Ectodermal cell (in vitro differentiated cells): ENCODE results near the gene TLL1.

Experiments used
- H3K27ac ChIP-seq: 2 replicates; pipeline ENCODE4 v1.7.0; 2013; ENCODE audit warnings: mild to moderate bottlenecking, low read depth, low read length; ENCODE audit not compliant: insufficient read depth, poor library complexity, severe bottlenecking
- H3K27me3 ChIP-seq: 2 replicates; pipeline ENCODE4 v1.7.0; 2013; ENCODE audit warnings: mild to moderate bottlenecking, low read length; ENCODE audit not compliant: insufficient read depth, control insufficient read depth, poor library complexity, severe bottlenecking
- H3K36me3 ChIP-seq: one replicate; pipeline ENCODE4 v1.7.0; 2013; ENCODE audit warnings: low read length; ENCODE audit not compliant: control insufficient read depth, insufficient read depth
- H3K4me1 ChIP-seq: one replicate; pipeline ENCODE4 v1.7.0; 2013; ENCODE audit warnings: low read length; ENCODE audit not compliant: control insufficient read depth, insufficient read depth
- H3K4me3 ChIP-seq: 2 replicates; pipeline ENCODE4 v1.7.0; 2013; ENCODE audit warnings: low read depth, low read length, control low read depth; ENCODE audit not compliant: insufficient read depth
- H3K9me3 ChIP-seq: 2 replicates; pipeline ENCODE4 v1.7.0; 2013; ENCODE audit warnings: mild to moderate bottlenecking, low read length, moderate library complexity; ENCODE audit not compliant: control insufficient read depth
- WGBS, 2 experiments: methylation state at CpG; one replicate each; pipeline ENCODE4 v1.1.7; 2013; ENCODE audit warnings: missing lambda C conversion rate in 2 of 2; 5-methylcytosine and 5-hydroxymethylcytosine counted together

Gene TLL1

GRCh38 chr4:166003811-166004210 is 130.8 kb downstream of the TLL1 start:
- Histone ChIP-seq H3K27me3 (no peaks in the 10 kb centered on the region), H3K36me3 (no peaks in the 10 kb centered on the region), H3K4me1 (no peaks in the 10 kb centered on the region), H3K27ac (no peak overlapping the region), H3K9me3 (no peaks in the 10 kb centered on the region), H3K4me3 (no peak overlapping the region)
- WGBS, 2 experiments: 80 to 94% methylated on average over 2 of the region's 2 CpGs

DNA sequence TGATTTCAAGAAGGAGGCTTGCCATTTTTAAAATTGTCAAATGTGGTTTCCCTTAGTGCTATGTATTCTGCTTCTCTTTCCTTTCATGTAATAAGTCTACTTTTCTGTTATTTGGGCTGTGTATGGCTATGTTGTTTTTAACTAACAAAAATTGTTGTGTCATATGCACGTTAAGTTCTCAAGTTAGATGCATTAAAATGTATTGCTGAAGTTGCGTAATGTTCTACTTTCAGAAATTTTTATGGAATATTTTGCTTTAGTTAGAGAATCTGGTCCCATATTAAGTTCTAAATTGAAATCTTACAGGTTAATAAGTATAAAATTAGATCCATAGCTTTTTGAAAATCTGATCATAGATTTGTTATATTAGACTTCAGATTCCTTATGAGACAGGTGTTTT is 133.2 kb downstream of the TLL1 start:
- H3K9me3 ChIP-seq: no peaks in the 10 kb centered on the region
- no peaks in the 10 kb centered on the region for H3K27me3 ChIP-seq

DNA sequence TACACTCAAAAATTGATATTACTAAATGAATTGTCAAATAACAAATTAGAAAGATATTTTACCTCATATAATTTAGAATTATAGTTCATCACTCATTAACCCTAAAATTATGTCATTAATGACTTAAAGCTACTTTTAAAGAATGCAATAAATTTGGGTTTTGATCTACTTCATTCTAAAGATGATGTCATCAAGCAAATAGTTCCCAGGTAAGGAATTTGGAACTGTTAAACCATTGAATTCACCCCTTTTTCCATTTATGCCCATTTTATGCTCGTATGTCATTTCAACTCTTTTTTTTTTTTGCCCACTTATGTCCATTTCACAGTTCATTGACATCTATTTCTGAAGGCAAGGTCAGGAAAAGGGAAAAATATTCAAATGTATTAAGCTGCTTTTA is 135.5 kb downstream of the TLL1 start:
- WGBS, 2 experiments: 75 to 94% methylated on average over 1 of the region's 1 CpG
- Histone ChIP-seq H3K27ac (no peak overlapping the region), H3K27me3 (no peaks in the 10 kb centered on the region), H3K4me1 (no peaks in the 10 kb centered on the region), H3K36me3 (no peaks in the 10 kb centered on the region), H3K4me3 (no peak overlapping the region), H3K9me3 (no peaks in the 10 kb centered on the region)

More for the DNA sequence above, 133.2 kb downstream of the TLL1 start:
- H3K36me3 ChIP-seq: no peaks in the 10 kb centered on the region
- 78 to 90% methylated on average over 2 of the region's 2 CpGs for WGBS, 2 experiments
- no peak overlapping the region for H3K4me3 ChIP-seq
- no peaks in the 10 kb centered on the region for H3K4me1 ChIP-seq
- H3K27ac ChIP-seq: no peak overlapping the region

DNA sequence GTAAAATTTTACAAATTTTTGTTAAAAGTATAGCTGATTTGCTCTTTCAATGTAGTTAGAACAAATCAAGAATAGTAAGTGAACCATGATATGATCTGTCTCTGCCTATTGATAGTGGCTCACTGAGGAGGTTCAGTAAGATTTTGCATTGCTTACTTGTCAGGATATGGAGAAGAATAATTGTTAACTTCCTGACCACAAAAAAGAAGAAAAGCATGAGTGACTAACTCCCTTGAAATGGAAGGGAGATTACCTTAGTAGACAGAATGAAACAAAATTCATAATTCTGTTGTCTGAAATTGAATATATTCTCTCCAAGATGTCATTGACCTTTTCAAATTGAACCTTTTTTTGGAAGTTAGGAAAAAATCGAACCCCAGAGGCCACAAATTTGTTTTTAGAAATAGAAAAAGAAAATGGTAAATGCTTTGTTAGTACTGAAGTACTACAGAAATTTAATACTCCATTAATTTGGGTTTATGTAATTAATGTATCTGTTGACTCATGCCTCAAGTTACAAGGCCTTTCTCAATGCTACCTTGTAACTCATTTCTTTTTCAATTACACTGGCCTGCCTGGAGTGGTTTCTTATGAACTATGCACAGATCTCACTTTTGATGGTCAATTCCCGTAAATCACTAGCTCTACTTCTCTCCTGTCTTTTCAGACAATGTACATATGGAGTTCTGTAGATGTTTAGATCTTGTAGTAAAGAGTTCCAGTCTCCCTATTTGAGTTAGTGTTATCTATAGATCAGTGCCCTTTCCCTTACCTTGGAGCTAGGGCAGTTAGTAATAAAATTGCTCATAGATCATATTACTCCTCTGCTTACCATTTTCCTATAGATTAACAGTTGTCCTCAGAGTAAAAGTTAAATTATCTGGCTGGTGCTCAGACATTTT is 139.3 kb downstream of the TLL1 start:
- no peaks in the 10 kb centered on the region for H3K36me3 ChIP-seq
- no peak overlapping the region for H3K4me3 ChIP-seq
- H3K4me1 ChIP-seq: no peaks in the 10 kb centered on the region
- 88% methylated on average over 2 of the region's 2 CpGs; no CpG with 5 or more reads in 1 of the 2 experiments for WGBS, 2 experiments
- no peaks in the 10 kb centered on the region for H3K9me3 ChIP-seq
- H3K27ac ChIP-seq: no peak overlapping the region
- H3K27me3 ChIP-seq: no peaks in the 10 kb centered on the region

DNA sequence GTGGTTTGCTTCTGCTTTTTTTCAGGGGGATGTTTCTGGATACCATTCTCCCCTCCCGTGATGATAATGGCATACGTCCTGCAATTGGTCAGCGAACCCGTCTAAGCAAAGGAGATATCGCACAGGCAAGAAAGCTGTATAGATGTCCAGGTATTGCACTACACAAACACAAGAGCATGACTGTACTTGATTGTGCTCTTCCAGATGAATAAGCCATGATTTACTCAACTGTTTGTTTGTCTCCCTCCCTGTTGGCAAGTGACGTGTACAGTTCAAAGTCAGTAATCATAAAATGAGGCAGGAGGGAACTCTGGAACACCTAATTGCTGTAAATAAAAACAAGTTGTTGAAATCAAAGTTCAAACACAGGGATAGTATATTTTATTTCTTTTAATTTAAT is 141.4 kb downstream of the TLL1 start:
- H3K27ac ChIP-seq: no peak overlapping the region
- no peaks in the 10 kb centered on the region for H3K9me3 ChIP-seq
- H3K4me1 ChIP-seq: no peaks in the 10 kb centered on the region
- WGBS, 2 experiments: 93 to 97% methylated on average over 6 of the region's 6 CpGs
- H3K27me3 ChIP-seq: no peaks in the 10 kb centered on the region
- H3K4me3 ChIP-seq: no peak overlapping the region
- no peaks in the 10 kb centered on the region for H3K36me3 ChIP-seq

GRCh38 chr4:166017804-166018203 is 144.8 kb downstream of the TLL1 start:
- Histone ChIP-seq H3K4me1 (no peaks in the 10 kb centered on the region), H3K4me3 (no peak overlapping the region), H3K27me3 (no peaks in the 10 kb centered on the region), H3K9me3 (no peaks in the 10 kb centered on the region), H3K27ac (no peak overlapping the region), H3K36me3 (no peaks in the 10 kb centered on the region)
- 87 to 88% methylated on average over 1 of the region's 1 CpG for WGBS, 2 experiments

- no peak overlapping the region for H3K4me3 ChIP-seq
- no peaks in the 10 kb centered on the region for H3K27me3 ChIP-seq
- no peaks in the 10 kb centered on the region for H3K4me1 ChIP-seq
- 84 to 85% methylated on average over 2 of the region's 2 CpGs for WGBS, 2 experiments
- no peaks in the 10 kb centered on the region for H3K36me3 ChIP-seq
- H3K27ac ChIP-seq: no peak overlapping the region
- no peaks in the 10 kb centered on the region for H3K9me3 ChIP-seq
These were observed 146.6 kb downstream of the TLL1 start for GRCh38 chr4:166019441-166020220.

DNA sequence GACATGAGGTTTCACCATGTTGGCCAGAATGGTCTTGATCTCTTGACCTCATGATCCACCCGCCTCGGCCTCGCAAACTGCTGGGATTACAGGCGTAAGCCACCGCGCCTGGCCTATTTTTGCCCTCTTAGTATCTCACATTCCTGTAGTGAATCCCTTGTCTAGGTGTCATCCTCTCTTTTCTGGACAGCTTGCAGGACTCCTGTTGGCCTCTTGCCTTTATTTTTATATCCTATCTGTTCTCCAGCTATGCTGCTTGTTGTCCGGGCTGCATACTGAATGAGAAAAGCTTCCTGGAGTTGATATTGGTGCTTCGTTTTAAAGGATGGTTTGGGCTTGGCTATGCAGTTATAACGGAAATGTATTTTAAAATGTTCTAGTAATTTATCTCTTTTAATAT is 148.6 kb downstream of the TLL1 start:
- WGBS, 2 experiments: 93 to 96% methylated on average over 7 of the region's 9 CpGs
- H3K36me3 ChIP-seq: no peaks in the 10 kb centered on the region
- H3K27ac ChIP-seq: no peak overlapping the region
- H3K9me3 ChIP-seq: no peaks in the 10 kb centered on the region
- H3K27me3 ChIP-seq: no peaks in the 10 kb centered on the region
- no peak overlapping the region for H3K4me3 ChIP-seq
- H3K4me1 ChIP-seq: no peaks in the 10 kb centered on the region

DNA sequence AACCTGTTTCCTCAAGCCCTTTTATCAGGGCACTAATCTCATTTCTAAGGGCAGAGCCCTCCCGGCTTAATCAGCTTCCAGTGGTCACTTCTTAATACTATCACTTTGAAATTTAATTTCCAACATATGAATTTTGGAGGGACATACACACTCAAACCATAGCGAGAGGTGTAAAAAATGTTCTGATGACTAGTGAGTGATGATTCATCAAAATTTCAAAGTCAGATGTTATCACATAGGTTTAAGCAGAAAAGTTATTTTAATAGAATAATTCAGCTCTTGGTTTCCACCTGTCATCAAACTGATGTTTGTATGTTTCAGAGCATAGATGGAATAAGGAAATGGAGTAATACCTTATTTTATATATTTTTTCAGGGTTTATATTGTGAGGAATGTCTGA is 161.9 kb downstream of the TLL1 start:
- no peaks in the 10 kb centered on the region for H3K4me1 ChIP-seq
- no peak overlapping the region for H3K4me3 ChIP-seq
- H3K27ac ChIP-seq: no peak overlapping the region
- WGBS, 2 experiments: 95 to 100% methylated on average over 1 of the region's 2 CpGs
- no peaks in the 10 kb centered on the region for H3K36me3 ChIP-seq
- no peaks in the 10 kb centered on the region for H3K27me3 ChIP-seq
- no peaks in the 10 kb centered on the region for H3K9me3 ChIP-seq

- no peak overlapping the region for H3K4me3 ChIP-seq
- 67% methylated on average over 1 of the region's 1 CpG; no CpG with 5 or more reads in 1 of the 2 experiments for WGBS, 2 experiments
- no peaks in the 10 kb centered on the region for H3K27me3 ChIP-seq
- H3K36me3 ChIP-seq: no peaks in the 10 kb centered on the region
- no peaks in the 10 kb centered on the region for H3K4me1 ChIP-seq
- H3K9me3 ChIP-seq: no peaks in the 10 kb centered on the region
- no peak overlapping the region for H3K27ac ChIP-seq
These were observed 166.8 kb downstream of the TLL1 start for GRCh38 chr4:166039822-166040221.
